Measurements from ENCODE around the gene CCDC85B.

GRCh38 chr11:65854852-65855837 is 35.3 kb upstream of the CCDC85B start:
- no peak for TF ChIP-seq CTCF (IDR thresholded peaks at IDR 0.05; ENCODE audit: borderline replicate concordance, extremely low read depth, low read length, poor library complexity, severe bottlenecking)
- no peak for TF ChIP-seq EZH2 (IDR thresholded peaks at IDR 0.05; ENCODE audit: borderline replicate concordance, low read depth, low read length, severe bottlenecking)
